HG03460 (cell line): Measurements from ENCODE around the gene PDXDC1.
"Not testable (repeated sequence)": the region's sequence is repeated elsewhere in the genome, so short reads cannot be mapped to it uniquely, and the experiment has no call there.

Experiments used
- ATAC-seq: cut with Tn5 transposase; IDR thresholded peaks from one replicate; pipeline ENCODE4 v1.9.1; 2021; ENCODE audit not compliant: unreplicated experiment

Gene PDXDC1

GRCh38 chr16:15008647-15009046 is 33.8 kb downstream of the PDXDC1 start:
- not testable (repeated sequence) for ATAC-seq

DNA sequence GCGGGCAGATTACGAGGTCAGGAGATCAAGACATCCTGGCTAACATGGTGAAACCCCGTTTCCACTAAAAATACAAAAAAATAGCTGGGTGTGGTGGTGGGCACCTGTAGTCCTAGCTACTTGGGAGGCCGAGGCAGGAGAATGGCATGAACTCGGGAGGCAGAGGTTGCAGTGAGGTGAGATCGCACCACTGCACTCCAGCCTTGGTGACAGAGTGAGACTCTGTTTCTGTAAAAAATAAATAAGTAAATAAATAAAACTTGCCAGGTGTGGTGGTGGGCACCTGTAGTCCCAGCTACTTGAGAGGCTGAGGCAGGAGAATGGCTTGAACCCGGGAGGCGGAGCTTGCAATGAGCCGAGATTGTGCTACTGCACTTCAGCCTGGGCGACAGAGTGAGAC is 38.1 kb downstream of the PDXDC1 start:
- not testable (repeated sequence) for ATAC-seq

DNA sequence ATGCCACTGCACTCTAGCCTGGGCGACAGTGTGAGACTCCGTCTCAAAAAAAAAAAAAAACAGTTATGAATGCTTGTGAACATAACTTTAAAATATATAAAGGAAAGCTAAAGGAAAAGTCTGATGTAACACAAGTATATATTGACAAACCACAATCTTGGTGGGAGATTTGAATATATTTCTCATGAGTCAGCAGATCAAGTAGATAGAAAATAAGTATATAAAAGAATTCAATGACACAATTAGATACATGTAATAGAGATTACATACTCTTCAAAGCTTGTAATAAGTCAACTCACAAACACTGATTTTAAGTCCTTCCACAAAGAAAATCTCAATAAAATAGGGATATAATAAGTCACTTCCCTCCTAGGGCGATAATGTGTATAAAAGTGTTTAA is 40.8 kb downstream of the PDXDC1 start:
- ATAC-seq = not testable (repeated sequence)

DNA sequence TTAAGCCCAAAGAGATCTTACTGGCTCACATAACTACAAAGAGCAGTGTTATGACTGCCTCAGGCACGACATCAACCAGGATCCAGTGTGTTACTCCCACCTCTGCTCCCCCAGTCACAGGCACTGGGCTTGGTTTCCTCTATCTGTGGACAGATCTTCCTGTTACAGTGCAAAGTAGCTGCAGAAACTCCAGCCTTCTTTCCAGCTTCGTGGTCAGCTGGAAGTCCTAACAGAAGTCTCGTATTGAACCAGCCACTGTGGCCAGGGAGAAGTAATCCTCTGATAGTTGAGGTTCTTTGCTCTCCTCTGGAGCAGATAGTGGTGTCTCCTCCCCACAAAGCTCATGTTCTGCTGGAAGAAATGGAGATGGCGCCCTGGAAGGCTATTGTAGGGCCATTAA is 41.5 kb downstream of the PDXDC1 start:
- not testable (repeated sequence) for ATAC-seq

DNA sequence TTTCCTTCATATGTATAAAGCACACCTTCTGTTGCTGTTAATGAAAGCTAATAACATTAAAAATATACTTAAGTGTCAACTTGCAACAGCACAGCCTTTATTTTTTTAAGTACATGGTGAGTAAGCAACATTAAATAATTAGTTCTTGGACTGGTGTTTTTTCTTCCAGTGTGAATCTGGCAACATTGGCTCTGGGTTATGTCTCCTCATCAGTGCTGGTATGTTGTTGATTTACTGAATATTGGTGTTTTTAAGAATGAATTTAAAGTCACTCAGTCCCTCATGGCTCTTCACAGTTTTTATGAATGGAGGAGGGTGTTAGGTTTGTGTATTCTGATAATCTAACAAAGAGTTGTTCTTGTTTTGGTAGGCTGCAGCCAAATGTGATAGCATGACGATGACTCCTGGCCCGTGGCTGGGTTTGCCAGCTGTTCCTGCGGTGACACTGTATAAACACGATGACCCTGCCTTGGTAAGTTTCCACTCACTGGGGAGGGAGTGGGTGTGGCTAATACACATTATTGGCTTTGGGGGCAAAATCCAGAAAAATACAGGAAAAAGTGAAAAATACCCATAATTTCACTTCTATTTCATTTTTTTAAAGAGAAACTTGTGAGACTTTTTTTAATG is 42.2 kb downstream of the PDXDC1 start:
- not testable (repeated sequence) for ATAC-seq

DNA sequence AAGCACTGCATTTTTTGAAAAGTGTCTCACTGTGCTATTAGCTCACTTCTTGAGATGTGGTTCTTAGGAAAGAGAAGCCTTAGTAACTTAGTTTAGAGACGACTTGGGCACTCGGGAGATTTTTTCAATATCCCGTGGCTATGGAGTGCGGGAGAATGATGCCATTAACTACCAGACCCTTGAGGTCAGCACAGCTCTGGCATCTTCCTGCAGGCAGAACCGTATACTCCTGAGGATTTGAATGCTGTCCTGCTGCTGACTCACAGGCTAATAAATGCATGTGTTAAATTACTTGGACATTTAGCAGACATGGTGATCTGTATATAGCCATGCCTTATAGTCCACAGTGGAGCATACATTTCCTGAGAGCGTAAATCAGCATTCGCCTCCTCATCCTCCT is 46.6 kb downstream of the PDXDC1 start:
- ATAC-seq = not testable (repeated sequence)

- peak; percentile 76 for ATAC-seq
Observed at GRCh38 chr16:15022194-15022593, 47.4 kb downstream of the PDXDC1 start.

- not testable (repeated sequence) for ATAC-seq
Observed at GRCh38 chr16:15023381-15024077, 48.7 kb downstream of the PDXDC1 start.

- not testable (repeated sequence) for ATAC-seq
Observed at GRCh38 chr16:15024858-15025199, 50.0 kb downstream of the PDXDC1 start.

DNA sequence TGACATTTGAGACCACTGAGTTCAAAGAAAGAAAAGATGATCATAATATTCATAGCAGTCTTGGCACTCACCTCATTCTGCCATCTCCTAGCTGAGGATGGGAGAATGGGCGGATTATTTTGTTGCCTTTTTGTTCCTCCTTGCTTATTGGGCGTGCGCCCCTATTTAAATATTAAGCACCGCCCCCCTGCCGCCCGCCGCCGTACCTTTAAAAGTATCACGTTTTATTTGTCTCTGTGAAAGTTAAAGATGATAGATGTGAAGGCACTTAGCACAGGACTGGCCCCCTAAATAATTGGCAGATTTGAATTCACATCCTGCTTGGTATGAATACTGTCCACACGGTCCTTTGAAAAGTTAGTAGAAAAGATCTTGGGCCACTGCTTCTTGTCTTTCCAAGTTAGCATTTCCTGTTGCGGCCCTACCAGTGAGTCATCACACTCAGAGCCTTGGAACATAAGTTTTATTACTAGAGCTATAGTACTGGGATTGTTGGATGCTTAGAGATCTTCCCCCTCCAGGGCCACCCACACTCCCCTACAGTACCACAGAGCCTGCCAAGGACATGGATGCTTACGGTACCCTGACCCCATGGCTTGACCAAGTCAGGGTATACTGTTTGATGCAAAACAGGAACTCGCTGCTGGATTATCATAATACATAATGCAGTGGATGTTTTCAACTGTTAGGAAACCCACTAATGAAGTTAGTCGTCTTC is 50.6 kb downstream of the PDXDC1 start:
- not testable (repeated sequence) for ATAC-seq

DNA sequence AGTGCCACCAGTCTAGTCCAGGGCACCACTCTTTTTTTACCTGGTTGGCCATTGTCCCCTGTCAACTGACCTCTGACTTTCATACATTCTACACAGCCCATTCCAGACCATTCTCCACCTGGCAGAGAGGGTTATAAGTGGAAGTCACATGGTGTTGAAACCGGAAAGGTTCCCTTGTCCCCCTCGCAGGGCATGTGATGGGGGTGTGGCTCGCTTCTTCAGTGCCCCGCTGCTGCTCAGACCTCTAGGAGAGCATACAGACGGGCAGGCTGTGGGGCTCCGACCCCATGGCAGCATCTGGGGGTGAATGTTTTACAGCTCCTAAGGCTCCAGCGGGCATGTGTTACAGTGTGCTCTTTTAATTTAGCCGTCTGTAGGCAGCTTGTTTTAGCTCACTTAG is 52.2 kb downstream of the PDXDC1 start:
- not testable (repeated sequence) for ATAC-seq

- not testable (repeated sequence) for ATAC-seq
Observed at GRCh38 chr16:15027503-15028344, 52.9 kb downstream of the PDXDC1 start.

DNA sequence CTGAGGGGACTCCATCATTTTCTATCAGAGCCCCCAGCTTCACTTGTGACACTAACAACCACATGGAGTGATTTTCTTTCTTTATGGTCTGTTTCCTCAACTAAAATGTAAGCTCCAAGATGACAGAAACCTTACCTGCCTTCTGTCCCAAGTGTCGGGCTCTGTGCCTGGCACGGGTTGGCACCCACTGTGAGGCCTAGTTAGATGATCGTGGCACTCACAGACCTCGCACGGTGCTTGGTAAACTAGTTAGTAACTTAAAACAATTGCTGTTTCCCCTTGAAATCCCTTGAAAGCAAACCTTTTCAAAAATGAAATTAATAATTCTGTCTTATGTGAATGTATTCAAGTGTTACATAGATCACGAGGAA is 53.5 kb downstream of the PDXDC1 start:
- not testable (repeated sequence) for ATAC-seq

DNA sequence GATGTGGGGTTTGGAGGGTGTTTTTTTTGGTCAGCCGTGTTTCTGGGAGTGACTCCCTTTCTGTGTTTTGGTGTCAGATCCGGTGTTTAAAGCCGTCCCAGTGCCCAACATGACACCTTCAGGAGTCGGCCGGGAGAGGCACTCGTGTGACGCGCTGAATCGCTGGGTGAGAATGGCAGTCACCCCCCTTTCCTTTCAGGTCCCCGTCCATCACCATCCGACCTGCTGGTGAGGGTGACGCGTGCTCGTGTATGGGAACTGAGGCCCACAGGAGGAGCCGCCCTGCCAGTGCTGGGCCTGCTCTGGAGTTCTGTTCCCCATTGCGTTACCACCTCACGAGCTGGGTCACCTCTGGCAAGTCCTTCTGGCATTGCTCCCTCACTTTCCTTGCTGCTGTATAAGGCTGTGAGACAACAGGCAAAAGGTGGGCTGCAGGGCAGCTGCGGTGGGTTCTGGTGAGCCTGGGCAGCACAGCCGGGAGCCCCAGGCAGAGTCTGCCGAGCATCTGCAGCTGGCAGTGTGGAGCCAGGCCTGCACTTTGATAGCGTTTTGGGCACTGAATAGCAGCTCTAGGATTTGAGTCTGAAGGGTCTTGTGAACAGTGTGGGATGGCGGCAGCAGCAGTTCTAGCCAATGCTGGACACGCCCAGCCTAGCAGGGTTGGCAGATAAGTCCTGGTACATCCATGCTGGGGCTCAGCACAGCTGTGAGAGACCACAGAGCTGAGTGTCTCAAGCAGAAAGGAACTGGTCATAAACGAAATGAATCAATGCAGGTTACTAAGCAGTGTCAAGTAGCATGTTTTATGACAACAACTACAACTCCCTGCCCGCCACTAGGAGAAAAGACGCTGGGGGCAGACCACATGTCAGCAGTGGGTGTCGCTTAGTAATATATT is 54.2 kb downstream of the PDXDC1 start:
- ATAC-seq = not testable (repeated sequence)

DNA sequence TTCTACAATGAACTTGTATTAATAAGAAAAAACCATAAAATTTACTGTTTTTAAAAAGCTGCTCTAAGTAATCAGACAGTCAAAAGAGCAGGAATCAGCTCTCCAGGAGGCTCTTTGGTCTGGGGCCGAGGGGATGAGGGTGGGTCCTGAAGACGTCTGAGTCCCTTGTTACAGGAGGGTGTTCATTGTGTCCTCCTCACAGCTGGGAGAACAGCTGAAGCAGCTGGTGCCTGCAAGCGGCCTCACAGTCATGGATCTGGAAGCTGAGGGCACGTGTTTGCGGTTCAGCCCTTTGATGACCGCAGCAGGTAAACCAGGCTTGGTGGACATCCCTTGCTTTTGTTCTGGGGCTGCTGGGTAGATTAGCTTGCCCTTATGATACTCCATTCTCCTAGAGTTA is 54.9 kb downstream of the PDXDC1 start:
- ATAC-seq = not testable (repeated sequence)

DNA sequence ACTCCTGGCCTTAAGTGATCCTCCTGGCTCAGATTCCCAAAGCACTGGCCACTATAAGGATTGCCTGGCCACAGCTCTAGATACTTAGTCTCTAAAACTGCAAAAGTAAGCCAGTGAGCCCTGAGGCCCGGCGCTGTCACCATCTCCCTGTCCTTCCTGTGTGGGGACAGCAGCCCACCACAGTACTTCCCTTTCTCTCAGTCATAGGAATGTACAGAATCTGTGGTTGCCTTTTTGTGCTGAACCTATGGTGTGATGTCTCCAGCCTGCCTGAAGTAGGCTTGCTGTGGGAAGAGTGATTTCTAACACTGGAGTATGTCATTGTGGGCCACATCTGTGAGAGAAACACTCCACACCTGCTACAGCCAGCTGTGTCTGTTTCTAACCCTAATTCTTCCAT is 56.4 kb downstream of the PDXDC1 start:
- ATAC-seq = no peak

- no peak for ATAC-seq
Observed at GRCh38 chr16:15031586-15031985, 56.8 kb downstream of the PDXDC1 start.

GRCh38 chr16:15032547-15033308 is 57.9 kb downstream of the PDXDC1 start:
- ATAC-seq = no peak

DNA sequence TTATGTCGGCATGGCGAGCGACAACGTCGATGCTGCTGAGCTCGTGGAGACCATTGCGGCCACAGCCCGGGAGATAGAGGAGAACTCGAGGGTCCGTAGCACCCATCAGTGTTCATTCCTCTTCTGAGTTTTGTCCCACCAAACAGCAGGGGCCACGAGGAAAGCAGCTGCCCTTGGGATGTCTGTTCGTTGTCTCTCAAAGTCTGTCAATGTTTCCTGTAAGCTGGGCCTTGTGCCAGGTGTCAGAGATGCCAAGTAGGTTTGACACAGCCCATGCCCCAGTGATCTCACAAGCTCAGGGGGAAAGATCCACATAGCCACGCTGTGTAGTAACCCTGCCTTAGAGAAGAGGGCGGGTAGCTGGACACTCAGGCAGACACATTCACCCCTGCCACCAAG is 58.5 kb downstream of the PDXDC1 start:
- ATAC-seq = no peak
